ENCODE measurements around the gene ANKFY1. TPM values are rescaled to one million over a fixed set of nuclear protein-coding genes. Genes with fewer than 3 reads are reported as not detected.
A peak's percentile ranks its signal among the peaks of the same experiment; 100 is the strongest.

The ANKFY1 gene
- polyA plus RNA-seq, 1 experiment, result 38.8 TPM

DNA sequence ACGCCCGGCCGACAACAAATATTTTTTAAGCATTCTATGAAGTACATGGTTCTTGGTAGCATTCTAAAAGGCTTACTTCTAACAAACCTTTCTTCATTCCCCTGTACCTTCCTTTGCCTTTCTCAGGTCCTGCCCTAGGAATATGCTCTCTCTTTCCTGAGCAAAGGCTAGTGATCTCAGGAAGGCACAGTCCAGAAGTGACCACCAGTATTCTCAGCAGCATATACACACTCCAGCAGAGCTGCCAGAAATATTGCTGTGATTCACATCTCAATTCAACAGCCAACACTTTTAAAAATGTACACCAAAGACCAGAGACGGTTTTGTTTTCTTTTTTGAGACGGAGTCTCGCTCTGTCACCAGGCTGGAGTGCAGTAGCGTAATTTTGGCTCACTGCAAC is 41.4 kb upstream of the ANKFY1 start:
- POLR2A ChIA-PET, result no interaction called here
- DNase-seq (ENCODE audit: low read depth, low spot score), result no peak
- Histone ChIP-seq H3K9me3 (ENCODE audit: control insufficient read depth, insufficient read depth, low read length) (no peaks in the 10 kb centered on the region), H3K27ac (ENCODE audit: low read depth, low read length) (no peak overlapping the region), H3K27me3 (ENCODE audit: control insufficient read depth, insufficient read depth, low read length) (no peaks in the 10 kb centered on the region), H3K4me3 (ENCODE audit: low read depth, low read length) (no peak overlapping the region)
- CTCF ChIA-PET, result interaction anchor here (0.7 to 1.7 kb wide), 6 partner anchors 13 to 90 kb away, joined by 4 to 10 read pairs (median 6); no protein-coding TSS in a partner anchor
- TF ChIP-seq, protein P1, sequence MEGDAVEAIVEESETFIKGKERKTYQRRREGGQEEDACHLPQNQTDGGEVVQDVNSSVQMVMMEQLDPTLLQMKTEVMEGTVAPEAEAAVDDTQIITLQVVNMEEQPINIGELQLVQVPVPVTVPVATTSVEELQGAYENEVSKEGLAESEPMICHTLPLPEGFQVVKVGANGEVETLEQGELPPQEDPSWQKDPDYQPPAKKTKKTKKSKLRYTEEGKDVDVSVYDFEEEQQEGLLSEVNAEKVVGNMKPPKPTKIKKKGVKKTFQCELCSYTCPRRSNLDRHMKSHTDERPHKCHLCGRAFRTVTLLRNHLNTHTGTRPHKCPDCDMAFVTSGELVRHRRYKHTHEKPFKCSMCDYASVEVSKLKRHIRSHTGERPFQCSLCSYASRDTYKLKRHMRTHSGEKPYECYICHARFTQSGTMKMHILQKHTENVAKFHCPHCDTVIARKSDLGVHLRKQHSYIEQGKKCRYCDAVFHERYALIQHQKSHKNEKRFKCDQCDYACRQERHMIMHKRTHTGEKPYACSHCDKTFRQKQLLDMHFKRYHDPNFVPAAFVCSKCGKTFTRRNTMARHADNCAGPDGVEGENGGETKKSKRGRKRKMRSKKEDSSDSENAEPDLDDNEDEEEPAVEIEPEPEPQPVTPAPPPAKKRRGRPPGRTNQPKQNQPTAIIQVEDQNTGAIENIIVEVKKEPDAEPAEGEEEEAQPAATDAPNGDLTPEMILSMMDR (IDR thresholded peaks at IDR 0.05; ENCODE audit: low read depth, low read length), result no peak

DNA sequence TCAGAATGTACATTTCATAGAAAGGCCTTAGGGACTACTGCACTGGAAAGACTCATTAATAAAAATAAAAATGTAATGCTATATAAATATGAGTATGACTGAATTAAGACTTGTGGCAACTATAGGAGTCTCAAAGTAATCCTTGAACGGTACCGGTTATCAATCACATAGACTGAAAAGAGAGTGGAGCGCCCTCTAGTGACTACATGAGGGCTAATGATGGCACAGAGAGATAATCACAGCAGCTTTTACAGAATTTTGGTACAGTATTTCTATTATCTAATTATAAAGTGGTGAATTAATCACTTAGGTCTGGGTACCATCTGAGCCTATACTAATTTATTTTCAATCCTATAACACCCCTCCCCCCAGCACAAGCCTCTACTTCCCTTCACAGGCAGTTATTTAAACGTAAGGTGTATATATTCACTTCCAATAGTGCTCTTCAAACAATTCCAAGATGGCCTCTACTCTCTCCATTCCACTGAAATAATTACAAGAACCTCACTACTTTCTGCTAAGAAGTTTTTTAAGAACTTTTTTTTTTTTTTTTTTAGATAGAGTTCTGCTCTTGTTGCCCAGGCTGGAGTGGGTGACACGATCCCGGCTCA is 40.7 kb upstream of the ANKFY1 start:
- Histone ChIP-seq H3K4me3 (ENCODE audit: low read depth, low read length) (no peak overlapping the region), H3K27me3 (ENCODE audit: control insufficient read depth, insufficient read depth, low read length) (no peaks in the 10 kb centered on the region), H3K9me3 (ENCODE audit: control insufficient read depth, insufficient read depth, low read length) (no peaks in the 10 kb centered on the region), H3K27ac (ENCODE audit: low read depth, low read length) (no peak overlapping the region)
- CTCF ChIA-PET, result interaction anchor here (0.7 to 1.7 kb wide), 11 partner anchors 9 to 89 kb away, joined by 3 to 10 read pairs (median 4); no protein-coding TSS in a partner anchor
- DNase-seq (ENCODE audit: low read depth, low spot score), result no peak
- POLR2A ChIA-PET, result no interaction called here
- TF ChIP-seq, protein P1 (IDR thresholded peaks at IDR 0.05; ENCODE audit: low read depth, low read length), result peak; percentile 75

DNA sequence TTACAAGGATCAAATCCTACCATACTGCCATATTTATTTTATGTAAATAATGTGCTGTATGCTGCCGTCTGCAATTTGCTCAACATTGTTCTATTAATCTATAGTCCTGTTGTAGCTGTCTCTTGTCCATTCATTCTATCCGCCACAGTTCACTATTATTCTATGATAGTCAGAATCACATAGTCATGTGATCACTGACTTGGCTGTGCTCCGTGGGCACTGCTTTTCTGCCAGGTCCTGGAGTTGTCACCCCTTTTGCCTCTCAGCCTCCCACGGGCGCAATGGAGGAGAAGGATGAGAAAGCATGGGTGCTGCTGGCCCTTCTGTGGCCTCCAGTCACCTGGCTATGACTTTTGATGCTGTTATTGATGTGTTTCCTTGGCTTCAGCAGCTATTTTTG is 37.3 kb upstream of the ANKFY1 start:
- Histone ChIP-seq H3K4me3 (ENCODE audit: low read depth, low read length) (no peak overlapping the region), H3K27ac (ENCODE audit: low read depth, low read length) (no peak overlapping the region), H3K9me3 (ENCODE audit: control insufficient read depth, insufficient read depth, low read length) (no peaks in the 10 kb centered on the region), H3K27me3 (ENCODE audit: control insufficient read depth, insufficient read depth, low read length) (no peaks in the 10 kb centered on the region)
- POLR2A ChIA-PET, result interaction anchor here (0.6 kb wide), 1 partner anchor 29 kb away, joined by 3 read pairs; no protein-coding TSS in a partner anchor
- DNase-seq (ENCODE audit: low read depth, low spot score), result no peak
- CTCF ChIA-PET, result no interaction called here
- TF ChIP-seq, protein P1 (IDR thresholded peaks at IDR 0.05; ENCODE audit: low read depth, low read length), result no peak

DNA sequence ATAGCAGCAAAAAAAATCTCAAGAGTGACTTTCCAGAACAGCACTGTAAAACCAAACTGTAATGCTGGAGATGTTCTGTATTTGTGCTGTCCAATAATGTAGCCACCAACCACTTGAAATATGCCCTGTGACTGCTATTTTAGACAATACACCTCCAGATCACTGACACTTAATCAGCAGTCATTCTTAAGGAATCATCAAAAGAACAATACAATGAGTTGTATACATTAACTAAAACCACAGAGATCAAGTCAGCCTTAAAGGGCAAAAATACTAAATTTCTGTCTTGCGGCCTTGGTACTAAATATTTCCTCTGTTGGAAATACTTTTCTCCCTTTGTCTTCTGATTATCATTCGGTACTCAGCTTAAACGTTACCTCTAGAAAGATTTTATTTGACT is 33.6 kb upstream of the ANKFY1 start:
- H3K9me3 ChIP-seq (ENCODE audit: control insufficient read depth, insufficient read depth, low read length), result no peaks in the 10 kb centered on the region
- ChIA-PET CTCF (interaction anchor here (1.1 to 1.3 kb wide), 3 partner anchors 9 to 124 kb away, joined by 3 to 6 read pairs (median 4); no protein-coding TSS in a partner anchor), POLR2A (no interaction called here)
- no peak overlapping the region for H3K27ac ChIP-seq (ENCODE audit: low read depth, low read length)
- TF ChIP-seq, protein P1 (IDR thresholded peaks at IDR 0.05; ENCODE audit: low read depth, low read length), result no peak
- no peak for DNase-seq (ENCODE audit: low read depth, low spot score)
- H3K27me3 ChIP-seq (ENCODE audit: control insufficient read depth, insufficient read depth, low read length), result no peaks in the 10 kb centered on the region
- no peak overlapping the region for H3K4me3 ChIP-seq (ENCODE audit: low read depth, low read length)

DNA sequence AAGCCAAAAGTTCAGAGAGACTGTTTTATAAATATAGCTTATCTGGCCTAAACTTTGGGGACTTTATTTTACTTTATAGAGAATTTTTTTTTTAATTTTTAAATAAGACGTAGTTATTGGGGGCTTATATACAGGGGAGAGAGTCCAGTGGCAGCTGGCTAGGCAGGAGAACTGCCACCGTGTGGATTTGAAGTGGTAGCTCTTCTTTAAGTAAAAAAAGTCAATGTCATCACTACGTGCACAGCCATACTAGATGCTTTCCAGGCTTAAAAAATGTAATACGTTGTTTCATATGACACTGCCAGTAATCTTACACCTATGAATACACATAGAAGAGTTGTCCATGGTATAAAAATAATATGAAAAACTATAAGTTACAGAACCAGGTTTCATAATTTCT is 31.9 kb upstream of the ANKFY1 start:
- TF ChIP-seq, protein P1 (IDR thresholded peaks at IDR 0.05; ENCODE audit: low read depth, low read length), result no peak
- ChIA-PET CTCF (interaction anchor here (0.8 to 1.2 kb wide), 3 partner anchors 8 to 125 kb away, joined by 4 read pairs; no protein-coding TSS in a partner anchor), POLR2A (interaction anchor here (0.6 kb wide), 1 partner anchor 9 kb away, joined by 4 read pairs; no protein-coding TSS in a partner anchor)
- H3K27ac ChIP-seq (ENCODE audit: low read depth, low read length), result no peak overlapping the region
- DNase-seq (ENCODE audit: low read depth, low spot score), result no peak
- no peaks in the 10 kb centered on the region for H3K9me3 ChIP-seq (ENCODE audit: control insufficient read depth, insufficient read depth, low read length)
- no peaks in the 10 kb centered on the region for H3K27me3 ChIP-seq (ENCODE audit: control insufficient read depth, insufficient read depth, low read length)
- H3K4me3 ChIP-seq (ENCODE audit: low read depth, low read length), result no peak overlapping the region
